Dermis microvascular lymphatic vessel endothelial cell (primary cell): ENCODE data around the gene LYG2. TPM values are rescaled to one million over a fixed set of nuclear protein-coding genes. Genes with fewer than 3 reads are reported as not detected.
"Not testable (repeated sequence)": the region's sequence is repeated elsewhere in the genome, so short reads cannot be mapped to it uniquely, and the experiment has no call there.

Experiments
- DNase-seq, 2 donors: peaks; one replicate each; pipeline versions ENCODE4 v3.0.0 to v3.0.0-alpha.2; 2010; ENCODE audit warnings: low read depth in 2 of 2
- total RNA-seq: library from RNA; depleted of rRNA; stranded (reverse); fragments of >200 nt; gene quantifications from 2 replicates; pipeline ENCODE4 v1.2.1, GENCODE V29; 2014

The LYG2 gene
- not detected in 2 replicates for total RNA-seq

GRCh38 chr2:99255491-99256318 lies at the start of gene LYG2:
Gene LYG2, minus strand, starts transcription at chr2:99255666. Its CDS starts 1,406 bp downstream, at chr2:99254260.
- DNase-seq, result no peak

- DNase-seq, result not testable (repeated sequence)
These were observed 45.6 kb upstream of the LYG2 start, which contains the start of gene LYG1 for GRCh38 chr2:99301097-99301496. Gene LYG1, minus strand, starts transcription at chr2:99301197. Its CDS starts 5,527 bp downstream, at chr2:99295670.

- no peak for DNase-seq
These were observed 44.1 kb upstream of the LYG2 start for GRCh38 chr2:99299580-99299979.

GRCh38 chr2:99297994-99298393 lies 42.5 kb upstream of the LYG2 start:
- no peak for DNase-seq

GRCh38 chr2:99285526-99285925 lies 30.1 kb upstream of the LYG2 start:
- DNase-seq, result no peak

- DNase-seq, result no peak
These were observed 24.7 kb upstream of the LYG2 start for GRCh38 chr2:99279969-99280695.

- no peak for DNase-seq
These were observed 23.4 kb upstream of the LYG2 start for GRCh38 chr2:99278793-99279291.

- DNase-seq, result not testable (repeated sequence)
These were observed 22.8 kb upstream of the LYG2 start for GRCh38 chr2:99278195-99278765.

- no peak for DNase-seq
These were observed 20.4 kb upstream of the LYG2 start for GRCh38 chr2:99275882-99276281.

GRCh38 chr2:99261242-99261641 lies 5.8 kb upstream of the LYG2 start:
- no peak for DNase-seq

GRCh38 chr2:99260184-99260583 lies 4.7 kb upstream of the LYG2 start:
- DNase-seq, result no peak

- no peak for DNase-seq
These were observed 4.0 kb upstream of the LYG2 start for GRCh38 chr2:99259465-99259864.

- no peak for DNase-seq
These were observed 1.2 kb upstream of the LYG2 start for GRCh38 chr2:99256677-99257076.

GRCh38 chr2:99249951-99250350 lies 5.5 kb downstream of the LYG2 start:
- no peak for DNase-seq

- no peak for DNase-seq
These were observed 13.3 kb downstream of the LYG2 start for GRCh38 chr2:99242151-99242550.

GRCh38 chr2:99240431-99240830 lies 15.0 kb downstream of the LYG2 start:
- no peak for DNase-seq

- DNase-seq, result no peak
These were observed 16.9 kb downstream of the LYG2 start for GRCh38 chr2:99238599-99238998.

GRCh38 chr2:99233177-99233576 lies 22.3 kb downstream of the LYG2 start:
- DNase-seq, result not testable (repeated sequence)

GRCh38 chr2:99217929-99218501 lies 37.5 kb downstream of the LYG2 start:
- DNase-seq, result no peak

GRCh38 chr2:99216096-99216495 lies 39.4 kb downstream of the LYG2 start:
- DNase-seq, result no peak

- DNase-seq, result no peak
These were observed 50.0 kb downstream of the LYG2 start for GRCh38 chr2:99205491-99205890.
